Cardiac fibroblast (primary cell): ENCODE measurements around the gene JMJD1C.
A peak's percentile ranks its signal among the peaks of the same experiment; 100 is the strongest.

Experiments
- DNase-seq, 2 donors: peaks; one replicate each; pipeline versions ENCODE4 v3.0.0 to v3.0.0-alpha.2; 2010; ENCODE audit warnings: low read depth in 2 of 2
- H3K4me3 ChIP-seq, 2 donors: replicated peaks in 1 of 2; 1 replicate in 1 of 2; 2 replicates in 1 of 2; pipeline ENCODE4 v1.5.1; 2011; ENCODE audit warnings: low read depth in 2 of 2, low read length in 2 of 2, mild to moderate bottlenecking in 2 of 2, moderate library complexity in 1 of 2
- TF ChIP-seq, protein P1 (sequence below): IDR thresholded peaks from one replicate; pipeline ENCODE4 v1.5.1; 2011; ENCODE audit warnings: low read depth, mild to moderate bottlenecking, low read length, inconsistent platforms

JMJD1C gene

DNA sequence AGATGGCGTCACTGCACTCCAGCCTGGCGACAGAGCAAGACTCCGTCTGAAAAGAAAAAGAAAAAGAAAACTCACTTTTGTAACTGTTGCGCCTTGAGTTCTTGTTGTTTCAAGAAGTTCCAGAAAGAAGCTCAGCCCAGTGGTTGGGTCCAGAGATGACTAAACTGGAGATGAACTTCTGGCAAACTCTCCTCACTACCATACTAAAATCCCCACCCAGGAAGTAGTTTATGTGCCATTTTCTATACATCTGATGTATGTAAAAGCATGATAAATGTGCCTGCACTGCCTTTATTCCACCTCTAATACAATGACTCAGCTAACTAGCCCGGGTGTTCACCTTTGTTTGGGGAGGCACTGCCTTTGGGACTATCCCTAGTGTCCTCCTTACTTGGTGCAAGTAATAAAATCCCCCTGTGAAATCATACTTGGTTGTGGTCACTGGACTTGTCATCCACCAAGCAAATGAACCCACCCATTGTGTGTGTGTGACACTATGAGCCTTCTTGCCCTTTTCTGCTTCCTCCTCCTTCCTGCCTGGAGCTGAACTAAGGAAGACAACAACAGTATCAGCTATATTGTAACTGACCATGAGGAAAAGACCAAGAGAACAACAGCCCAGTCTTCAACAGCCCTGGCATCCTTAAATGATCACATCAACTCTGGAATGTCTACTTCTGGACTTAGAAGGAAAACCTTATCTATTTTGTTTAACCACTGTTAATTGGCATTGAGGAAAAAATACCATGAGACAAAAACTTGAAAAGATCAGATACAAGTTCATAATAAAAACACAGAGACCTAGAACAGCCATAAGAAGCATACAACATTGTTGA lies 33.6 kb downstream of the JMJD1C start:
- no peak overlapping the region for H3K4me3 ChIP-seq
- peak; percentile 41 to 45 for DNase-seq
- TF ChIP-seq, protein P1, sequence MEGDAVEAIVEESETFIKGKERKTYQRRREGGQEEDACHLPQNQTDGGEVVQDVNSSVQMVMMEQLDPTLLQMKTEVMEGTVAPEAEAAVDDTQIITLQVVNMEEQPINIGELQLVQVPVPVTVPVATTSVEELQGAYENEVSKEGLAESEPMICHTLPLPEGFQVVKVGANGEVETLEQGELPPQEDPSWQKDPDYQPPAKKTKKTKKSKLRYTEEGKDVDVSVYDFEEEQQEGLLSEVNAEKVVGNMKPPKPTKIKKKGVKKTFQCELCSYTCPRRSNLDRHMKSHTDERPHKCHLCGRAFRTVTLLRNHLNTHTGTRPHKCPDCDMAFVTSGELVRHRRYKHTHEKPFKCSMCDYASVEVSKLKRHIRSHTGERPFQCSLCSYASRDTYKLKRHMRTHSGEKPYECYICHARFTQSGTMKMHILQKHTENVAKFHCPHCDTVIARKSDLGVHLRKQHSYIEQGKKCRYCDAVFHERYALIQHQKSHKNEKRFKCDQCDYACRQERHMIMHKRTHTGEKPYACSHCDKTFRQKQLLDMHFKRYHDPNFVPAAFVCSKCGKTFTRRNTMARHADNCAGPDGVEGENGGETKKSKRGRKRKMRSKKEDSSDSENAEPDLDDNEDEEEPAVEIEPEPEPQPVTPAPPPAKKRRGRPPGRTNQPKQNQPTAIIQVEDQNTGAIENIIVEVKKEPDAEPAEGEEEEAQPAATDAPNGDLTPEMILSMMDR: no peak

DNA sequence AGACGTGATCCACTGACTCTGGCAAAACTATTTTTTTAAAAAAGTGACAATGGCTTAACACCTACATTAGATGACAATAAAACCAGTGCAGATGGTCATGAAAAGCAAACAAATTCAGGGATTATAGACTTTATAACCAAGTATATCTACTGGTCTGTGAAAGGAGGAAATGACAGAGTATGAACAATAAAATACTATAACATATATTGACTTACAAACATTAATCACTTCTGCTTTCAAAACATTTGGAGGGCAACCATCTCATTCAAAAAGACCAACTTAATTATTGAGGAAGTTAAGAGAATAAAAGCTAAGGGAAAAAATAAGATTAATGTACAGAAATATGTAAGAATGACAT lies 34.8 kb downstream of the JMJD1C start:
- TF ChIP-seq, protein P1: no peak
- DNase-seq: no peak

DNA sequence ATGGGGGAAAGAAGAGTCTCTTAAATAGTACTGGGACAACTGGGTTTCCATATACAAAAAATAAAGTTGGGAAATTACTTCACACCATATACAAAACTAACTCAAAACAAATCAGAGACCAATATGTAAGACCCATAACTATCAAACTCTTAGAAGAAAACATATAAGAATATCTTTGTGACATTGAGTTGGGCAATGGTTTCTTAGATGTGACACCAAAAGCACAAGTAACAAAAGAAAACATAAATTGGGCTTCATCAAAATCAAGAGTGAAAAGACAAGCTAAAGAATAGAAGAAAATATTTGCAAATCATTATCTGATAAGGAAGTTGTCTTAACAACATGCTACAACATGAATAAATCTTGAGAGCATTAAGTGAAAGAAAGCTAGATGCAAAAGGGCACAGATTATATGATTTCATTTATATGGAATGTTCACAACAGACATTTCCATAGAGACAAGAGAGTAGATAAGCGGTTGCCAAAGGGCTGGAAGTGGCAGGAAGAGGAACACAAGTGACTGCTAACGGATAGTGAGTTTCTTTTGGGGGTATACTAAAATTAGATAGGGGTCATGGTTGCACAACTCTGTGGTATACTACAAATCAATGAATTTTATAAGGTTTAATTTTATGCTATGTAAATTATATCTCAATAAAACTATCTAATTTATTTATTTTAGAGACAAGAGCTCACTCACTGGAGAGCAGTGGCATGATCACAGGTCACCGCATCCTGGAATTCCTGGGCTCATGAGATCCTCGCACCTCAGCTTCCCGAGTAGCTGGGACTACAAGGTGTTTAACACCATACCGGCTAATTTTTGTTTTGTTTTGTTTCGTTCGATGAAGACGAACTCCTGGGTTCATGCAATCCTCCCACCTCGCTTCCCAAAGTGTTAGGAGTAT lies 35.4 kb downstream of the JMJD1C start:
- H3K4me3 ChIP-seq: no peak overlapping the region
- DNase-seq: peak; percentile 83
- TF ChIP-seq, protein P1: no peak

More for the DNA sequence above, 34.8 kb downstream of the JMJD1C start:
- H3K4me3 ChIP-seq: no peak overlapping the region

- H3K4me3 ChIP-seq: no peak overlapping the region
- peak; percentile 62 to 80 for DNase-seq
Measured at GRCh38 chr10:63429281-63429680, 36.5 kb downstream of the JMJD1C start.

GRCh38 chr10:63427013-63427412 lies 38.8 kb downstream of the JMJD1C start:
- DNase-seq: no peak
- TF ChIP-seq, protein P1: no peak
- no peak overlapping the region for H3K4me3 ChIP-seq

More at GRCh38 chr10:63429281-63429680, 36.5 kb downstream of the JMJD1C start:
- TF ChIP-seq, protein P1: no peak

GRCh38 chr10:63425512-63425911 lies 40.3 kb downstream of the JMJD1C start:
- no peak for DNase-seq
- no peak overlapping the region for H3K4me3 ChIP-seq
- TF ChIP-seq, protein P1: no peak
